Measurements from ENCODE around the gene CFAP100.

The CFAP100 gene

GRCh38 chr3:126394179-126394976 is at the start of gene CFAP100:
Gene CFAP100 (plus strand): TSS chr3:126394909. CDS start chr3:126396001, 1,092 bp downstream.
- TF ChIP-seq FOXM1 (IDR thresholded peaks at IDR 0.05; ENCODE audit: borderline replicate concordance, low read depth): no peak

GRCh38 chr3:126345231-126345630 is 49.5 kb upstream of the CFAP100 start:
- TF ChIP-seq RAD21 (IDR thresholded peaks at IDR 0.05; ENCODE audit: low read depth): no peak
- no peak for TF ChIP-seq TAF1 (IDR thresholded peaks at IDR 0.05; ENCODE audit: low read depth)
- no peak for TF ChIP-seq TEAD4 (IDR thresholded peaks at IDR 0.05)
- TF ChIP-seq FOXM1 (IDR thresholded peaks at IDR 0.05; ENCODE audit: borderline replicate concordance, low read depth): no peak
- TF ChIP-seq USF1 (IDR thresholded peaks at IDR 0.05): no peak
- no peak for TF ChIP-seq CEBPB (IDR thresholded peaks at IDR 0.05)
- no peak for TF ChIP-seq ZBTB7A (IDR thresholded peaks at IDR 0.05; ENCODE audit: low read depth)
- no peak for TF ChIP-seq EP300 (IDR thresholded peaks at IDR 0.05; ENCODE audit: borderline replicate concordance)
- TF ChIP-seq CREB1 (IDR thresholded peaks at IDR 0.05; ENCODE audit: low read depth): no peak
- TF ChIP-seq YY1 (IDR thresholded peaks at IDR 0.05; ENCODE audit: low read depth): no peak
- no peak for TF ChIP-seq NFIC (IDR thresholded peaks at IDR 0.05)
- TF ChIP-seq EGR1 (IDR thresholded peaks at IDR 0.05): no peak

- TF ChIP-seq RAD21 (IDR thresholded peaks at IDR 0.05; ENCODE audit: low read depth) (no peak), MAX (IDR thresholded peaks at IDR 0.05) (no peak), REST (IDR thresholded peaks at IDR 0.05; ENCODE audit: low read depth) (no peak), EGR1 (IDR thresholded peaks at IDR 0.05) (no peak), CEBPB (IDR thresholded peaks at IDR 0.05) (no peak), FOXM1 (IDR thresholded peaks at IDR 0.05; ENCODE audit: borderline replicate concordance, low read depth) (no peak), YY1 (IDR thresholded peaks at IDR 0.05; ENCODE audit: low read depth) (no peak)
Measured at GRCh38 chr3:126345641-126346460, 48.9 kb upstream of the CFAP100 start.

- no peak for TF ChIP-seq USF1 (IDR thresholded peaks at IDR 0.05)
- no peak for TF ChIP-seq TCF12 (IDR thresholded peaks at IDR 0.05; ENCODE audit: low read depth)
- no peak for TF ChIP-seq CREB1 (IDR thresholded peaks at IDR 0.05; ENCODE audit: low read depth)
- TF ChIP-seq RAD21 (IDR thresholded peaks at IDR 0.05; ENCODE audit: low read depth): no peak
- no peak for TF ChIP-seq TAF1 (IDR thresholded peaks at IDR 0.05; ENCODE audit: low read depth)
- TF ChIP-seq CEBPB (IDR thresholded peaks at IDR 0.05): no peak
- TF ChIP-seq EP300 (IDR thresholded peaks at IDR 0.05; ENCODE audit: borderline replicate concordance): no peak
- TF ChIP-seq MAX (IDR thresholded peaks at IDR 0.05): no peak
- TF ChIP-seq NFIC (IDR thresholded peaks at IDR 0.05): no peak
- no peak for TF ChIP-seq TEAD4 (IDR thresholded peaks at IDR 0.05)
- no peak for TF ChIP-seq REST (IDR thresholded peaks at IDR 0.05; ENCODE audit: low read depth)
- no peak for TF ChIP-seq YY1 (IDR thresholded peaks at IDR 0.05; ENCODE audit: low read depth)
- no peak for TF ChIP-seq FOXM1 (IDR thresholded peaks at IDR 0.05; ENCODE audit: borderline replicate concordance, low read depth)
- no peak for TF ChIP-seq ZBTB7A (IDR thresholded peaks at IDR 0.05; ENCODE audit: low read depth)
- TF ChIP-seq EGR1 (IDR thresholded peaks at IDR 0.05): no peak
Measured at GRCh38 chr3:126346466-126346865, 48.2 kb upstream of the CFAP100 start.

GRCh38 chr3:126347543-126348161 is 47.1 kb upstream of the CFAP100 start:
- TF ChIP-seq ZBTB7A (IDR thresholded peaks at IDR 0.05; ENCODE audit: low read depth) (no peak), TAF1 (IDR thresholded peaks at IDR 0.05; ENCODE audit: low read depth) (no peak), YY1 (IDR thresholded peaks at IDR 0.05; ENCODE audit: low read depth) (no peak), RAD21 (IDR thresholded peaks at IDR 0.05; ENCODE audit: low read depth) (no peak), REST (IDR thresholded peaks at IDR 0.05; ENCODE audit: low read depth) (no peak), EGR1 (IDR thresholded peaks at IDR 0.05) (no peak), FOXM1 (IDR thresholded peaks at IDR 0.05; ENCODE audit: borderline replicate concordance, low read depth) (no peak), TEAD4 (IDR thresholded peaks at IDR 0.05) (no peak), CREB1 (IDR thresholded peaks at IDR 0.05; ENCODE audit: low read depth) (no peak), EP300 (IDR thresholded peaks at IDR 0.05; ENCODE audit: borderline replicate concordance) (no peak), TCF12 (IDR thresholded peaks at IDR 0.05; ENCODE audit: low read depth) (no peak), NFIC (IDR thresholded peaks at IDR 0.05) (no peak), MAX (IDR thresholded peaks at IDR 0.05) (no peak), USF1 (IDR thresholded peaks at IDR 0.05) (no peak), CEBPB (IDR thresholded peaks at IDR 0.05) (no peak)

Data from Ishikawa (cell line).